ENCODE results near the gene NUP62. TPM values are rescaled to one million over a fixed set of nuclear protein-coding genes. Genes with fewer than 3 reads are reported as not detected.

NUP62 gene
- total and polyA plus RNA-seq, 8 donors = 39.2 to 66.2 (median 60.0) TPM

DNA sequence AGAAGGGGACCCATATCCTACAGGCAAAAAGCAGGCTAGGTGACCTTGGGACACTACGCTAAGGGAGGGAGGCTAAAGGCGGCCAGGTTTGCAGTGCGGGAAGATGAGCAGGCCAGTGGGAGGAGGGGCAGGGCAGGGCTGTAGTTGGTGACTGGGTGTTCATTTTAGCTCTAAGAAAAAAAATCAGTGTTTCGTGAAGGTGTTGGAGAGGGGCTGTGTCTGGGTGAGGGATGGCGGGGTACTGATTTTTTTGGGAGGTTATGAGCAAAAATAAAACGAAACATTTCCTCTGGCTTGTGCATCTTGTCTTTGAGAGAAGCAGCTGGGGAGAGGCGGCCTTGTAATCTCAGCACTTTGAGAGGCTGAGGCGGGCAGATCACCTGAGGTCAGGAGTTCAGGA is 4.3 kb upstream of the NUP62 start:
- no peak overlapping the region for H3K27ac ChIP-seq
- no peak for ATAC-seq
- peak in 1 of 4 donors; percentile 37 for DNase-seq
- no peaks in the 10 kb centered on the region for H3K9me3 ChIP-seq
- no peak overlapping the region for H3K4me3 ChIP-seq
- TF ChIP-seq, protein P1, sequence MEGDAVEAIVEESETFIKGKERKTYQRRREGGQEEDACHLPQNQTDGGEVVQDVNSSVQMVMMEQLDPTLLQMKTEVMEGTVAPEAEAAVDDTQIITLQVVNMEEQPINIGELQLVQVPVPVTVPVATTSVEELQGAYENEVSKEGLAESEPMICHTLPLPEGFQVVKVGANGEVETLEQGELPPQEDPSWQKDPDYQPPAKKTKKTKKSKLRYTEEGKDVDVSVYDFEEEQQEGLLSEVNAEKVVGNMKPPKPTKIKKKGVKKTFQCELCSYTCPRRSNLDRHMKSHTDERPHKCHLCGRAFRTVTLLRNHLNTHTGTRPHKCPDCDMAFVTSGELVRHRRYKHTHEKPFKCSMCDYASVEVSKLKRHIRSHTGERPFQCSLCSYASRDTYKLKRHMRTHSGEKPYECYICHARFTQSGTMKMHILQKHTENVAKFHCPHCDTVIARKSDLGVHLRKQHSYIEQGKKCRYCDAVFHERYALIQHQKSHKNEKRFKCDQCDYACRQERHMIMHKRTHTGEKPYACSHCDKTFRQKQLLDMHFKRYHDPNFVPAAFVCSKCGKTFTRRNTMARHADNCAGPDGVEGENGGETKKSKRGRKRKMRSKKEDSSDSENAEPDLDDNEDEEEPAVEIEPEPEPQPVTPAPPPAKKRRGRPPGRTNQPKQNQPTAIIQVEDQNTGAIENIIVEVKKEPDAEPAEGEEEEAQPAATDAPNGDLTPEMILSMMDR (IDR thresholded peaks at IDR 0.05) = no peak
- intact Hi-C loops (cut with DNase I) = loop anchor here in 1 of 2 donors (10.0 kb wide), 1 partner anchor 51 kb away; no protein-coding TSS in a partner anchor
- no peaks in the 10 kb centered on the region for H3K27me3 ChIP-seq
- peaks cover 0 to 24% of the 10 kb centered on the region in 2 donors for H3K4me1 ChIP-seq
- peaks cover 0 to 16% of the 10 kb centered on the region in 2 donors for H3K36me3 ChIP-seq

DNA sequence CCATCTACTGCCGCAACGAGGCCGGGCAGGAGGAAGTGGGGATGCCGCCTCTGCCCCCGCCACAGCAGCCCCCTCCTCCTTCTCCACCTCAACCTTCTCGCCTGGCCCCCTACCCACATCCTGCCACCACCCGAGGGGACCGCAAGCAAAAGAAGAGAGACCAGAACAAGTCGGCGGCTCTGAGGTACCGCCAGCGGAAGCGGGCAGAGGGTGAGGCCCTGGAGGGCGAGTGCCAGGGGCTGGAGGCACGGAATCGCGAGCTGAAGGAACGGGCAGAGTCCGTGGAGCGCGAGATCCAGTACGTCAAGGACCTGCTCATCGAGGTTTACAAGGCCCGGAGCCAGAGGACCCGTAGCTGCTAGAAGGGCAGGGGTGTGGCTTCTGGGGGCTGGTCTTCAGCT is 3.4 kb upstream of the NUP62 start:
- H3K4me1 ChIP-seq = peaks cover 0 to 29% of the 10 kb centered on the region in 2 donors
- H3K4me3 ChIP-seq = no peak overlapping the region
- TF ChIP-seq, protein P1 (IDR thresholded peaks at IDR 0.05) = no peak
- no peaks in the 10 kb centered on the region for H3K27me3 ChIP-seq
- no peak overlapping the region for H3K27ac ChIP-seq
- DNase-seq (peak in 1 of 4 donors; percentile 75), ATAC-seq (no peak)
- no peaks in the 10 kb centered on the region for H3K9me3 ChIP-seq
- peaks cover 0 to 18% of the 10 kb centered on the region in 2 donors for H3K36me3 ChIP-seq
- intact Hi-C loops (cut with DNase I) = loop anchor here in 1 of 2 donors (10.0 kb wide), 1 partner anchor 52 kb away; no protein-coding TSS in a partner anchor

DNA sequence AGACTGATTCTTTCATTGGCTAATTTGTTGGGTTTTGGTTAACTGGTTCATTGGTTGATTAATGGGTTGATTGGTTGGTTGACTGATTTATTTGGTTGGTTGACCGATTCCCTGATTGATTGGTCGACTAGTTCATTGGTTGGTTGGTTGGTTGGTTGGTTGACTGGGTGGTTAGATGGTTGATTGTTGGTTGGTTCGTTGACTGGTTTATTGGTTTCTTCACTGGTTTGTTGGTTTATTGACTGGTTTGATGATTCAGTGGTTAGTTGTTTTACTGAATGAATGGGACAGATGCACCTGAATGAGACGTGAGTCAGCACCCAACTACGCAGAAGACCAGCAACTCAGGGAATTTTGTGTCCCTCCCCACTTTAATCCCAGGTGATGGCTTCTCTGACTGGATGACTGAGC is 2.7 kb upstream of the NUP62 start:
- DNase-seq (no peak), ATAC-seq (no peak)
- no peak overlapping the region for H3K27ac ChIP-seq
- H3K27me3 ChIP-seq = no peaks in the 10 kb centered on the region
- no peaks in the 10 kb centered on the region for H3K9me3 ChIP-seq
- H3K36me3 ChIP-seq = peaks cover 0 to 25% of the 10 kb centered on the region in 2 donors
- TF ChIP-seq, protein P1 (IDR thresholded peaks at IDR 0.05) = no peak
- peaks cover 0 to 29% of the 10 kb centered on the region in 2 donors for H3K4me1 ChIP-seq
- intact Hi-C loops (cut with DNase I) = loop anchor here in 1 of 2 donors (10.0 kb wide), 1 partner anchor 53 kb away; no protein-coding TSS in a partner anchor
- H3K4me3 ChIP-seq = no peak overlapping the region

DNA sequence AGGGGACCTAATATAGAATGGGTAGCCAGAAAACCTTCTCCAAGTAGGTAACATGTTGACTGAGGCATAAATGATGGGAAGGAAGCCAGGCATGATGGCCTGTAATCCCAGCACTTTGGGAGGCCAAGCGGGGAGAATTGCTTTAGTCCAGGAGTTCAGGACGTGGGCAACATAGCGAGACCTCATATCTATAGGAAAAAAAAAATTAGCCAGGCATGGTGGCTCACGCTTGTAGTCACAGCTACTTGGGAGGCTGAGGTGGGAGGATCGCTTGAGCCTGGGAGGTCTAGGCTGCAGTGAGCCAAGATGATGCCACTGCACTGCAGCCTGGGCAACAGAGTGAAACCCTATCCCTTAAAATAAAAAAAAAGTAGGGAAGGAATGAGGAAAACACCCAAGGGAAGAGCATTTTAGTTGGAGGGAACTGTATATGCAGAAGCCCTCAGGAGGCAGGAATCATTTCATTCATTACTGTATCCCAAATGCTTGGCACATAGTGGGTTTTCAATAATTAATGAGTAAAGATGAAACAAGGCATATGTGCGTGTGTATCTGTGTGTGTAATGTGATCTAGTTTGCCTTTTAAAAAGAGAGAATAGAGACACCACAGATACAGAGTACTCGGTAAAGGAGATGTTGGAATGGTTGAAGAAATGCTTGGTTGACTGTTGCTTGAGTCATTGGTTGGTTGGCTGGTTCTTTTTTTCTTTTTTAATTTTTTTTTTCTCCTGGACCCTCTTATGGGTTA is 2.2 kb upstream of the NUP62 start:
- ATAC-seq = no peak

More for the DNA sequence above, 2.2 kb upstream of the NUP62 start:
- peak in 1 of 4 donors; percentile 2 for DNase-seq
- H3K27me3 ChIP-seq = no peaks in the 10 kb centered on the region
- peaks cover 0 to 33% of the 10 kb centered on the region in 2 donors for H3K4me1 ChIP-seq
- peaks cover 0 to 31% of the 10 kb centered on the region in 2 donors for H3K36me3 ChIP-seq
- TF ChIP-seq, protein P1 (IDR thresholded peaks at IDR 0.05) = no peak
- no peaks in the 10 kb centered on the region for H3K9me3 ChIP-seq
- H3K27ac ChIP-seq = no peak overlapping the region
- H3K4me3 ChIP-seq = no peak overlapping the region
- intact Hi-C loops (cut with DNase I) = loop anchor here in 1 of 2 donors (10.0 kb wide), 1 partner anchor 53 kb away; no protein-coding TSS in a partner anchor

Measured in left lung (tissue), 10 donors.